Measurements from ENCODE around the gene SYNGAP1. TPM values are rescaled to one million over a fixed set of nuclear protein-coding genes. Genes with fewer than 3 reads are reported as not detected.

The SYNGAP1 gene
- total and polyA plus RNA-seq, 2 of the 4 experiments (the other 2 are of a cell fraction), result 1.4 to 17.0 TPM

DNA sequence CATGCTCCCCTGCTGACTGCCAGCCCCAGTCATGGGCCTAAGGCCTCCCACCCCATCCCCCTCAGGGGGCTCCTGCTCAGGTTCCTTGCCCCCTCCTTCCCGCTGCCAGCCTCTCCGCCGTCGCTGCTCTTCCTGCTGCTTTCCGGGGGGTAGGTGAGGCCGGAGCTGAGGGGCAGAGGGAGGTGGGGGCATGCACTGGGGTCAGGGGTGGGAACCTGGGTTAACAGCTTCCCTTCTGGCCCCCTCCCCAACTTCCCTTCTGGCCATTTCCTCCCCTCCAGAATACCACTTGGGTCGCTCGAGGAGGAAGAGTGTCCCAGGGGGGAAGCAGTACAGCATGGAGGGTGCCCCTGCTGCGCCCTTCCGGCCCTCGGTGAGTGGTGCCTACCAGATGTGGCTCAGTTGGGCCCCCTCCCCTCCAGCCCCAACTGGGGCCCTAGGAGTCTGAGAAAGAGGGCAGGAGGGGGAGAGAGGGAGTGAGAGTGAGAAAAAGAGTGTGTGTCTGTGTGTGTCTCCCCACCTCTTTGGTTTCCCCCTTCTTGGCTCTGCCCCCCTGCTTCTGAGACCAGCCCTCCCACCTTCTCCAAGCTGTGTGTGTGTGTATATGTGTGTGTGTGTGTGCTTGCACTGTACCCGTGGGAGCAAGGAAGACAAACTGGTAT, 12.1 kb downstream of the SYNGAP1 start:
- Histone ChIP-seq H3K9me3 (ENCODE audit: control insufficient read depth, insufficient read depth, low read length) (no peaks in the 10 kb centered on the region), H3K27me3 (ENCODE audit: control insufficient read depth, insufficient read depth, low read length) (no peaks in the 10 kb centered on the region), H3K4me1 (ENCODE audit: control insufficient read depth, insufficient read depth, low read length) (peaks cover 31% of the 10 kb centered on the region), H3K18ac (ENCODE audit: low read depth, low read length) (no peak overlapping the region), H4K8ac (ENCODE audit: low read depth in 2 of 2, low read length in 2 of 2) (no peak overlapping the region), H3K23ac (ENCODE audit: low read depth, low read length) (no peak overlapping the region), H2BK20ac (ENCODE audit: low read depth, low read length) (no peak overlapping the region), H3K9me1 (ENCODE audit: insufficient read depth, low read length) (peaks cover 28% of the 10 kb centered on the region), H3K9ac (ENCODE audit: low read depth, low read length) (no peak overlapping the region), H3K79me1 (ENCODE audit: low read depth in 1 of 2, low read length in 2 of 2) (peaks cover 24 to 79% of the 10 kb centered on the region in 2 experiments), H3K56ac (ENCODE audit: extremely low read depth, insufficient read depth, low read length) (no peak overlapping the region), H2AK9ac (replicated peaks; ENCODE audit: low read depth, low read length, poor library complexity) (peak overlapping the region; percentile 30), H3K14ac (replicated peaks; ENCODE audit: low read depth, low read length) (no peak overlapping the region), H4K91ac (ENCODE audit: insufficient read depth, low read depth, low read length) (no peak overlapping the region), H2BK15ac (ENCODE audit: low read depth, low read length) (no peak overlapping the region), H4K5ac (ENCODE audit: low read depth, low read length) (no peak overlapping the region), H3K36me3 (ENCODE audit: control insufficient read depth, insufficient read depth, low read length) (peaks cover 22% of the 10 kb centered on the region), H3K27ac (ENCODE audit: insufficient read depth, low read length) (no peak overlapping the region), H2BK5ac (ENCODE audit: low read depth, low read length, poor library complexity, severe bottlenecking) (no peak overlapping the region), H3K4me2 (ENCODE audit: low read depth, low read length) (no peak overlapping the region), H2AK5ac (ENCODE audit: low read depth, low read length) (no peak overlapping the region), H4K20me1 (ENCODE audit: insufficient read depth, low read length) (peaks cover 39% of the 10 kb centered on the region), H2BK120ac (ENCODE audit: low read depth, low read length) (no peak overlapping the region), H3K4ac (ENCODE audit: low read depth, low read length) (no peak overlapping the region), H3K4me3 (ENCODE audit: insufficient read depth, low read depth, low read length) (no peak overlapping the region), H2AFZ (replicated peaks; ENCODE audit: low read length, poor library complexity) (no peak overlapping the region)
- intact Hi-C loops (cut with micrococcal nuclease), result no loop called here
- WGBS, 2 experiments (ENCODE audit: extremely low coverage in 2 of 2, insufficient read length in 1 of 2), result no CpG with 5 or more reads among the region's 12 CpGs
- in situ Hi-C loops (cut with MboI; ENCODE audit: low sequenced_read_pairs), result no loop called here
- no peak for TF ChIP-seq RCOR1 (IDR thresholded peaks at IDR 0.05; ENCODE audit: insufficient replicate concordance, low read length)
- no peak for TF ChIP-seq MAZ (IDR thresholded peaks at IDR 0.05; ENCODE audit: borderline replicate concordance, low read depth, low read length)
- no peak for TF ChIP-seq SMC3 (IDR thresholded peaks at IDR 0.05; ENCODE audit: low read depth, low read length)
- no peak for TF ChIP-seq RFX5 (IDR thresholded peaks at IDR 0.05; ENCODE audit: low read depth, low read length)
- no peak for ATAC-seq (ENCODE audit: low read depth)
- DNase-seq, result no peak
- dilution Hi-C loops (cut with HindIII; ENCODE audit: low sequenced_read_pairs, unreplicated experiment), result no loop called here
- ChIA-PET CTCF (no interaction called here), POLR2A (ENCODE audit: unreplicated experiment) (no interaction called here)
- no TSS peak for BruUV-seq (replicated peaks)
